Thoracic aorta (tissue), 2 donors: ENCODE data around the gene SNAP47. TPM values are rescaled to one million over a fixed set of nuclear protein-coding genes. Genes with fewer than 3 reads are reported as not detected.
A peak's percentile ranks its signal among the peaks of the same experiment; 100 is the strongest.

Experiments
- ATAC-seq: fragments of 150-250 bp; one replicate; pipeline ENCODE4 v1.8.0; 2017; ENCODE audit warnings: low read depth; ENCODE audit not compliant: insufficient number of reproducible peaks, low FRiP score
- DNase-seq: peaks from one replicate; pipeline ENCODE4 v3.0.0-alpha.2; 2020; ENCODE audit warnings: low spot score
- H3K27ac ChIP-seq, 2 donors: fragments of 200-600 bp; sonication (generic); 1 replicate in 1 of 2; 2 replicates in 1 of 2; pipeline ENCODE4 v1.5.1; 2016; ENCODE audit warnings: mild to moderate bottlenecking in 2 of 2, moderate library complexity in 2 of 2
- H3K27me3 ChIP-seq: fragments of 200-600 bp; sonication (generic); replicated peaks from 2 replicates; pipeline ENCODE4 v1.6.0; 2016; ENCODE audit warnings: mild to moderate bottlenecking; ENCODE audit not compliant: insufficient read depth
- H3K36me3 ChIP-seq: fragments of 200-600 bp; sonication (generic); one replicate; pipeline ENCODE4 v1.5.1; 2016
- H3K4me1 ChIP-seq, 2 donors: fragments of 200-600 bp; sonication (generic); 1 replicate in 1 of 2; 2 replicates in 1 of 2; pipeline versions ENCODE4 v1.5.1 to v1.6.0; 2016; ENCODE audit warnings: low read depth in 2 of 2, mild to moderate bottlenecking in 1 of 2; ENCODE audit not compliant: control insufficient read depth in 1 of 2
- H3K4me3 ChIP-seq: fragments of 200-600 bp; sonication (generic); 2 replicates; pipeline ENCODE4 v1.5.1; 2016; ENCODE audit warnings: mild to moderate bottlenecking
- H3K9me3 ChIP-seq: fragments of 200-600 bp; sonication (generic); 2 replicates; pipeline ENCODE4 v1.5.1; 2016
- total RNA-seq, 2 donors: library from RNA; depleted of rRNA; stranded (reverse); fragments of >200 nt; gene quantifications; one replicate each; pipeline versions ENCODE4 v1.1.0 to v1.2.3, GENCODE V29; 2016
- TF ChIP-seq, protein P1 (sequence below): fragments of 200-600 bp; sonication (generic); IDR thresholded peaks from one replicate; pipeline ENCODE4 v1.5.1; 2019; ENCODE audit warnings: antibody characterized with exemption

Gene SNAP47
- total RNA-seq, 2 donors from 2014 or later, result 26.3 to 42.4 TPM

DNA sequence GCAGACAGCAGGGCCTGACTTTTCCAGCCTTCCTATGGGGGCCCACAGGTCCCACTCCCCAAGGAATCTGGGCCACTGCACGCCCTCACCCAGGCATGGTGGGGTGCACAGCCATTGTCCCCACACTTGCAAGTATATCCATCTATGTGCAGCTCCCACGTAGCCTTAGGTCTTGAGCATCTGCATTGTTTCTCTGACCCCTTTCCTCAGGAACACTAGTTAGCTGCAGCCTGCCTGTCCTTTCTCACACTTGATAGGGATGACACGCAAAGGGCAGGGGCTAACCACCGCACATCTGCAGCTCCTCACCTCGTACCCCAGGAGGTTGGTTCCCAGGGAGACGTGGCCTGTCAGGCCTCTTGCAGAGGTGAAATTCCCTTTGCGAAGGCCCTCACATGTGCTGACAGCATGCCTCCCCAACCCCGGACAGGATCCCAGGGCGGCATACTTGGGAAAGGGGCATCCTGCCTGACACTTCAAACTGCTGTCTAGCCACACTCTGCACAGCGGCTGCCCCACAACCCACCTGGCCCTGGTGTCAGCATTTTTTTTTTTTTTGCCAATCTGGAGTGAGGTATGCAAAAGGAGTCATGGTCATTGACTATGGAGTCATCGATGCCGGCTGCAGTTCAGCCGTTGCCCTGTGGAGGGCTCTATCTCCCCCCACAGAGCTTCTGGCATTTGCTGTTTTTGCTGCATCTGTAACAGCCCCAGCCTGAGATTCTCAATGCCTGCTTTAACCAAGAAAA lies 5.2 kb upstream of the SNAP47 start:
- Histone ChIP-seq H3K4me1 (peaks cover 12 to 41% of the 10 kb centered on the region in 2 donors), H3K4me3 (no peak overlapping the region), H3K27ac (no peak overlapping the region), H3K36me3 (peaks cover 3% of the 10 kb centered on the region), H3K27me3 (no peaks in the 10 kb centered on the region), H3K9me3 (no peaks in the 10 kb centered on the region)
- TF ChIP-seq, protein P1, sequence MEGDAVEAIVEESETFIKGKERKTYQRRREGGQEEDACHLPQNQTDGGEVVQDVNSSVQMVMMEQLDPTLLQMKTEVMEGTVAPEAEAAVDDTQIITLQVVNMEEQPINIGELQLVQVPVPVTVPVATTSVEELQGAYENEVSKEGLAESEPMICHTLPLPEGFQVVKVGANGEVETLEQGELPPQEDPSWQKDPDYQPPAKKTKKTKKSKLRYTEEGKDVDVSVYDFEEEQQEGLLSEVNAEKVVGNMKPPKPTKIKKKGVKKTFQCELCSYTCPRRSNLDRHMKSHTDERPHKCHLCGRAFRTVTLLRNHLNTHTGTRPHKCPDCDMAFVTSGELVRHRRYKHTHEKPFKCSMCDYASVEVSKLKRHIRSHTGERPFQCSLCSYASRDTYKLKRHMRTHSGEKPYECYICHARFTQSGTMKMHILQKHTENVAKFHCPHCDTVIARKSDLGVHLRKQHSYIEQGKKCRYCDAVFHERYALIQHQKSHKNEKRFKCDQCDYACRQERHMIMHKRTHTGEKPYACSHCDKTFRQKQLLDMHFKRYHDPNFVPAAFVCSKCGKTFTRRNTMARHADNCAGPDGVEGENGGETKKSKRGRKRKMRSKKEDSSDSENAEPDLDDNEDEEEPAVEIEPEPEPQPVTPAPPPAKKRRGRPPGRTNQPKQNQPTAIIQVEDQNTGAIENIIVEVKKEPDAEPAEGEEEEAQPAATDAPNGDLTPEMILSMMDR, result peak; percentile 63
- no peak for DNase-seq
- ATAC-seq, result no peak

- ATAC-seq (no peak), DNase-seq (no peak)
- Histone ChIP-seq H3K27me3 (no peaks in the 10 kb centered on the region), H3K4me1 (peaks cover 12 to 42% of the 10 kb centered on the region in 2 donors), H3K36me3 (peaks cover 3% of the 10 kb centered on the region), H3K27ac (no peak overlapping the region), H3K9me3 (no peaks in the 10 kb centered on the region), H3K4me3 (no peak overlapping the region)
- TF ChIP-seq, protein P1, result no peak
Measured at GRCh38 chr1:227730630-227731151, 4.5 kb upstream of the SNAP47 start.

GRCh38 chr1:227731241-227731677 lies 4.0 kb upstream of the SNAP47 start:
- Histone ChIP-seq H3K27ac (no peak overlapping the region), H3K4me1 (peaks cover 17 to 47% of the 10 kb centered on the region in 2 donors), H3K36me3 (peaks cover 3% of the 10 kb centered on the region), H3K9me3 (no peaks in the 10 kb centered on the region), H3K27me3 (no peaks in the 10 kb centered on the region), H3K4me3 (no peak overlapping the region)
- DNase-seq (no peak), ATAC-seq (no peak)
- TF ChIP-seq, protein P1, result no peak

DNA sequence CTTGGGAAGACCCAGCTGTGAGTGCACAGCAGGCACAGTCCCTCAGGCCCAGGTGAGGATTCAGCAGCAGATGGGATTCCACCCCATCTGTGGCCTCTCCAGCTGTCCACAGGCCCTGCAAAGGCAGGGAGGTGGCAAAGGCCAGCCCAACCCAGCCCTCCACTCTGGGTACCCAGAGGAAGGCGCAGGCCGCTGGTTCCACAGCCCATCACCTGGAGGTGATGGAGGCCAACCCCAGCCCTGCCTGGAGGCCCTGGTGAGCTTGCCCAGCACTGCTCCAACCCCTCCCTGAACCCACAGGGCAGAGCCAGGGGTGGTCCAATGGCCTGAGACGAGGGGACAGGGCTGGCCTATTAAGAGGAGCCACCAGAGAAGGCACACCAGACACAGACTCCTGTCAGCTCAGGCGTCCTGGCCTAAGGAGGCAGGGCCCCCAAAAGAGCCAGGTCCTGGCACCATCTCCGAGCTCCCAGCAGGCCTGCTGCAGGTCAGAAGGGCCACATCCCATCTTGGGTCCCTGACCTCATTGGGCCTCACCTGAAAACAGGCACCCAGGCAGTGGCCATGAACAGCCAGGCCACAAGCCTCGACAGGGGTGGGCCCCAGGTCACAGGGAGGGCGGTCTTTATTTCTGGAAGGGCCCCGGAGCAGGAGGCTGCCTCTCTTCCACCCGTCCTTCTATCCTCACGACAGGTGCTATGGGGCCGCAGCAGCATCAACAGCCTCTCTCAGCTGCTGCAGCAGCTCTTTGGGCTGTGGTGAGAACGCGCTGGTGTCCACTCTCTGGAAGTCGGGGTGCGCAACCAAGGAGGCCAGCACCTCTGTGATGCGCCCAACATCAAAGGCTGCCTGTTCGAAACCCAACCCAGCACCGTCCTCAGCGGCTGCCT lies 3.3 kb upstream of the SNAP47 start:
- Histone ChIP-seq H3K9me3 (no peaks in the 10 kb centered on the region), H3K4me3 (no peak overlapping the region), H3K4me1 (peaks cover 17 to 52% of the 10 kb centered on the region in 2 donors), H3K36me3 (peaks cover 3% of the 10 kb centered on the region), H3K27me3 (no peaks in the 10 kb centered on the region), H3K27ac (no peak overlapping the region)
- no peak for DNase-seq
- TF ChIP-seq, protein P1, result no peak
- no peak for ATAC-seq
